Fibroblast of skin of left biceps (primary cell): Measurements from ENCODE around the gene CLDN9.

Experiments
- DNase-seq, 2 experiments: peaks; one replicate each; pipeline ENCODE4 v3.0.0-alpha.2; 2013; ENCODE audit warnings: low read depth in 2 of 2

CLDN9 gene

DNA sequence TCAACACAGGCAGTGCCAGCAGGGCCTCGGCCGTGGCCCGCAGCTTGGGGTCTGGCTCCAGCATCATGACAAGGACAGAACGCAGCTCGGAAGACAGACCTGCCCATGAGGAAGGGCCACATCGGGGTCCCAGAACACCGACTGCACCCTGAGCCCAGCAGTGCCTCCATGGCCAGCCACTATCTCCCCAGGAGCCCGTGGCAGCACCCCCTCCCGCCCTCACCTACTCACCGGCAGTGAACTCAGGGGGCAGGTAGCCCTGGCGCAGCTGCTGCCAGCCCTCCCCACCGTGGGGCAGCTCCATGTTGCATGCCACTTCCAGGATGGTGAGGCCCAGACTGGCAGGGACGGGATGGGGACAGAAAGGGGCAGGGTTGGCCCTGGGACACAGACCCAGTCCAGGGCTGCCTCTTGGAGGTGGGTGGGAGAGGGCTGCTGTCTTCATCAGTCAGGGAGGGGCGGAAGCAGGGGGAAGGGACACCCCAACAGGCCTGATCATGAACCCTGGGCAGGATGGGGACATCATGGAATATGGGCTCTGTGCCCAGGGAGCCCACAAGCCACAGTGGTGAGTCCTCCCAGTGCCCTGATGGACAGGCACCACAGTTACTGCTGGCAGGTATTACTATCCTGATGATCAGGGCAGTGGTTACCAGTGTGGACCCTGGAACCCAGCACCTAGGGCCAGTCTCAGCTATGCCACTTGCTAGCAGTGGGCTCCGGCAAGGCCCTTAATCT, 38.2 kb upstream of the CLDN9 start:
- no peak for DNase-seq

- DNase-seq: no peak
Measured at GRCh38 chr16:2975161-2975795, 37.4 kb upstream of the CLDN9 start.

- no peak for DNase-seq
Measured at GRCh38 chr16:2976201-2976600, 36.5 kb upstream of the CLDN9 start.

GRCh38 chr16:2976673-2977072, 36.0 kb upstream of the CLDN9 start:
- no peak for DNase-seq

DNA sequence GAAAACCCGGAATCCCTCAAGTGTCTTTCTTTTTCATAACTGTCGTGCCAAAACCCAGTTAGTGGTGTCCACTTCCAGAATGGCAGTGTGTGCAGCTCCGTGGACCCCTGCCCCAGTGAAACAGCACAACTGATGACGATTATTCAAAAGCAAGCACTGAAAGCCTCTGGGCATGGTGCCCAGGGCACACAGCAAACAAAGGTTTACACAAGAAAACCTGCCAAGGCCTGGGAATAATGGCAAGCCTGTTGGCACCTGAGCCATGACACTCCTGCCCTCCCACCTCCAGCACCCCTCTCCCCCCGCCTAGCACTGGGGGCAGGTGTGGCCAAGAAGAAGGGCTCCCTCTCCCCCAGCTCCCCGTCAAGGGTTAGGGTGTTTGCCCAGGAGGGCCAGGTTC, 35.3 kb upstream of the CLDN9 start:
- DNase-seq: no peak

GRCh38 chr16:2979669-2980226, 33.0 kb upstream of the CLDN9 start:
- DNase-seq: no peak

GRCh38 chr16:2980227-2981176, 32.2 kb upstream of the CLDN9 start, which contains the start of gene PKMYT1:
Gene PKMYT1 (minus strand): TSS chr16:2980446. CDS start chr16:2979657, 789 bp downstream.
- peak; percentile 53 to 62 for DNase-seq

- no peak for DNase-seq
Measured at GRCh38 chr16:2981177-2981898, 31.4 kb upstream of the CLDN9 start.

DNA sequence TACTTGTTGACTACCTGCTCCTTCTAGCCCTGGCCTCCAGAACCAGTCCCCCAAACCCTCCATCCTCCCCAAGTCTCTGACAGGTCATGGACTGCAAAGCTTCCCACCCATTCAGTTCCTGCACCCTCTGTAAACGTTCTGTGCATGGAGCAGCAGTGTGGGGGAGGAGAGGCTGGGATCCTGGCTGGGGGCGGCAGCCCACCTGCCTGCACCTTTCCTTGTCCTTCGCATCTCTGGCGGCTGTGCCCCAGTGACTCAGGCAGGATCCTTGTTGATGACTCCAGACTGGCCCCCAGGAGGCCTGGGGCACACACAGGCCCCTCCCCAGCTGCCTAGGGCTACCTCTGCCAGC, 30.8 kb upstream of the CLDN9 start:
- DNase-seq: no peak

DNA sequence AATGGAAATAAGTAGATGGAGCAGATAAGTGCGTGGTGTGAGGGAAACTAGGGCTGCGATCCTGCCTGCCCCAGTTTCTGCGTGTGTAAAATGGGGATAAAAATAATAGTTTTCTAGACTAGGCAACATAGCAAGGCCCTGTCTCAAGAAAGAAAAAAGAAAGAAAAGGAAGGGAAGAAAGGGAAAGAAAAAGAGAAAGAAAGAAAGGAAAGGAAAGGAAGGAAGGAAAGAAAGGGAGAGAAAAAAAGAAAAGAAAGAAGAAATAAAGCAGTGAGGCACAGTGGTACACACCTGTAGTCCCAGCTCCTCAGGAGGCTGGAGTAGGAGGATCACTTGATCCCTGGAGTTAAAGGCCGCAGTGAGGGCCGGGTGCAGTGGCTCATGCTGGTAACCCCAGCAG, 30.3 kb upstream of the CLDN9 start:
- DNase-seq: no peak

DNA sequence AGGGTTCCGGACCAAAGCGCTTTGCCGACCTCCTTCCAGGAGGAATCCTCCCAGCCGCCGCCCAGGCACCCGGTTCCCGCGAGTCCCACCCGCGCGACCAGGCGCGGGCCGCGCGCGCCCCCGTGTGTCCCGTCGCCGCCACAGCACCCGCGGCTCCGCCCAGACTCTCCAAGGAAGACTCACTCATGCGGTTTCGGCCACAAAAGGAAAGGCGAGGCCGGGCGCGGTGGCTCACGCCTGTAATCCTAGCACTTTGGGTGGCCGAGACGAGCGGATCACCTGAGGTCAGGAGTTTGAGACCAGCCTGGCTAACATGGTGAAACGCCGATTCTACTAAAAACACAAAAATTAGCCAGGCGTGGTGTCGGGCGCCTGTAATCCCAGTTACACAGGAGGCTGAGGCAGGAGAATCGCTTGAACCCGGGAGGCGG, 29.0 kb upstream of the CLDN9 start:
- DNase-seq: peak; percentile 33 to 42

- DNase-seq: no peak
Measured at GRCh38 chr16:2985462-2985861, 27.3 kb upstream of the CLDN9 start.

GRCh38 chr16:2985893-2986355, 26.8 kb upstream of the CLDN9 start:
- DNase-seq: no peak

DNA sequence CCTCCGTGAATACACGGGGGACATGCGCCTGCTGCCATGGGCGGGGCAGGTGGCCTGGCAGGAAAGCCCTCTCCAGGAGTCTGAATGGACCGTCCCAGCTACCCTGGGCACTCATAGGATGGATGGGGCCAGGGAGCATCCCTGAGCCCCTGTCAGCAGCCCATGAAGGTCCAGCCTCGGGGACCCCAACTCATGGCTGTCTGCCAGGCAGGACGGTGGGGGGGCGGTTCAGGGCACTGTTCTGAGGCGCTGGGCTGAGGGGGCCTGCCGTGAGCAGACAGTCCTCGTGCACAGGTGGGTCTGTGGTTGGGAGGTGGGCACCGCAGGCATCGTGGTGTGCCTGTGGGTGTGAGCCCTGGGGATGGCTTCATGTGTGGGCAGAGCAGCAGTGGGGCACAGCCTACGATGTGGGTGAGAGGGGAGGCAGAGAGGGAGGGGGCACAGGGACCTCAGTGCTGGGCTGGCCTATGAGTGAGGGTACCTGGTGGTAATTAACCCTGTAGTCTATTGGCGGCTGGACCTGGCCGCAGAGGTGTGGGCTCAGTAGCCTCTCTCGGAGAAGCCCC, 26.0 kb upstream of the CLDN9 start:
- DNase-seq: no peak

GRCh38 chr16:2987286-2987685, 25.4 kb upstream of the CLDN9 start:
- no peak for DNase-seq

- no peak for DNase-seq
Measured at GRCh38 chr16:2987833-2988232, 24.9 kb upstream of the CLDN9 start.

DNA sequence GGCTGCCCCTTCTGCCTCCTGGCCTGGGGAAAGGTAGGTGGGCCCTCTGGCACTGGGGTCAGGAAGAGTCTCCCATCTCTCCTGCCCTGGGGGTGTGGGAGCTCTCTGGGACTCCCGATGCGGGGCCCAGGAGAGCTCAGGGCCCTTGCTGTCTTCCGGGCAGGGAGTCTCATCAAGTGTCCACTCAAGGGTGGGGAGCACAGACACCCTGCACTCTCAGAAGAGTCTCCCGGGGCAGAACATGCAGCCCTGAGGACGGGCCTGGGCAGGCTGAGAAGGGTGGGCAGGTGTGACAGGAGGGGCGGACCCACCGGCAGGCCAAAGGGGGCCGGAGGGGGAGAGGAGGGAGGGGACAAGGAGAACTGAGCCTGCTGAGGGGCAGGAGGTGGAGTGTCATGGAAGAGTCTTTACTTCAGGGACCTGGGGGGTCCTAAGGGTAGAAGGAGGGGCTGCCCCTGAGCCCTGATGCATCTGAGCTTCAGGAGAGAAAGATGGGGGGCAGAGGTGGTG, 24.1 kb upstream of the CLDN9 start:
- no peak for DNase-seq

GRCh38 chr16:2990891-2991290, 21.8 kb upstream of the CLDN9 start:
- DNase-seq: no peak

DNA sequence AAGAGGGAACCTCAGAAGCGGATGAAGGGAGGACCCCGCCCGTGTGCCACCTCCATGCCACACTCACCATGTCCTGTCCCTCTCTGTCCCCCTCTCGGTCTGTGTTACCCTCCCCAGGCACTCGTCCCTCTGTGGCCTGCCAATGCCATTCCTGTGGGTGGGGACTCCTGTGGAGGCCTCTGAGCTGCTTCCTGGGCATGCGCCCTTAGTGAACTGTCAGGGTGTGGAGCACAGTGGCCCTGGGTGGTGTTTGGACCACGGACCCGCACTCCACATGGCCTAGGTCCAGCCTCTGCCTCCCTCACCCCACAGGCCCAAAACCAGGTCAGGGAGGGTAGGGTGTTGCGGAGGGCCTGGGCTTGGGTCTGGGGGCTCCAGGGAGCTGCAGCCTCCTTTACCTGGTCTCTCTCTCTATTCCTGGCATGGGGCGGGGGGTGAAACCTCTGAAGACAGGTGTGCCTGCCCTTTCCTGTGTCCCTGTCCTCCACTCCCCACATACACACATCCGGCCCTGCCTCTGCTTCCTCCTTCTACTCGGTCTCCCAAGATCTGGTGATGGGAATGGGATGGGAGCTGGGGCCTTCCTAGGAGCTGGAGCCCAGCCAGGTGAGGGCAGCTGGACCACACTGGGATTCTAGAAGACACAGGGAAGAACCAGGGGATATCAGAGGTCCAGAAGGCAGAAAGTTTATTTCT, 21.0 kb upstream of the CLDN9 start:
- no peak for DNase-seq
